H9 (cell line): ENCODE results near the gene RPL14. TPM values are rescaled to one million over a fixed set of nuclear protein-coding genes. Genes with fewer than 3 reads are reported as not detected.

Source experiments
- DNase-seq: peaks from one replicate; pipeline ENCODE4 v3.0.0-alpha.2; 2017
- H2AFZ ChIP-seq: one replicate; pipeline ENCODE4 v1.6.1; 2013; ENCODE audit warnings: mild to moderate bottlenecking, low read length, control low read depth, moderate library complexity
- H2AK5ac ChIP-seq: 2 replicates; pipeline ENCODE4 v1.6.1; 2013; ENCODE audit warnings: low read length, control low read depth, mixed read lengths; ENCODE audit not compliant: insufficient read length
- H2BK120ac ChIP-seq: one replicate; pipeline ENCODE4 v1.6.1; 2013; ENCODE audit warnings: low read depth, mild to moderate bottlenecking, low read length, control low read depth, inconsistent platforms; ENCODE audit not compliant: poor library complexity, severe bottlenecking
- H2BK12ac ChIP-seq: 2 replicates; pipeline ENCODE4 v1.6.1; 2013; ENCODE audit warnings: low read length, control low read depth, mixed read lengths, low read depth; ENCODE audit not compliant: insufficient read length
- H2BK15ac ChIP-seq: 2 replicates; pipeline ENCODE4 v1.6.1; 2013; ENCODE audit warnings: low read depth, low read length, control low read depth
- H2BK20ac ChIP-seq: one replicate; pipeline ENCODE4 v1.6.1; 2013; ENCODE audit warnings: low read depth, mild to moderate bottlenecking, low read length, control low read depth, inconsistent platforms; ENCODE audit not compliant: poor library complexity, severe bottlenecking
- H2BK5ac ChIP-seq: 2 replicates; pipeline ENCODE4 v1.6.1; 2013; ENCODE audit warnings: low read length, control low read depth, mixed read lengths; ENCODE audit not compliant: insufficient read length
- H3K14ac ChIP-seq: 2 replicates; pipeline ENCODE4 v1.6.1; 2013; ENCODE audit warnings: low read length, control low read depth; ENCODE audit not compliant: insufficient read depth
- H3K18ac ChIP-seq: 2 replicates; pipeline ENCODE4 v1.6.1; 2013; ENCODE audit warnings: low read depth, mild to moderate bottlenecking, mixed read lengths, low read length, control low read depth; ENCODE audit not compliant: insufficient read length
- H3K23ac ChIP-seq: 2 replicates; pipeline ENCODE4 v1.6.1; 2013; ENCODE audit warnings: low read length, control low read depth, mixed read lengths, low read depth; ENCODE audit not compliant: insufficient read length
- H3K23me2 ChIP-seq: 2 replicates; pipeline ENCODE4 v1.6.1; 2013; ENCODE audit warnings: low read depth, mild to moderate bottlenecking, mixed read lengths, low read length, control low read depth; ENCODE audit not compliant: insufficient read length, poor library complexity, severe bottlenecking
- H3K27ac ChIP-seq: 2 replicates; pipeline ENCODE4 v1.5.1; 2013; ENCODE audit warnings: low read length, control low read depth, mixed read lengths, low read depth; ENCODE audit not compliant: insufficient read length
- H3K27me3 ChIP-seq: 2 replicates; pipeline ENCODE4 v1.6.1; 2013; ENCODE audit warnings: low read length, control low read depth, inconsistent platforms; ENCODE audit not compliant: insufficient read depth
- H3K4ac ChIP-seq: 2 replicates; pipeline ENCODE4 v1.6.1; 2013; ENCODE audit warnings: low read depth, mild to moderate bottlenecking, control low read depth, inconsistent platforms, low read length, moderate library complexity
- H3K4me1 ChIP-seq: 2 replicates; pipeline ENCODE4 v1.6.1; 2013; ENCODE audit warnings: low read length, control low read depth, inconsistent platforms; ENCODE audit not compliant: insufficient read depth
- H3K4me2 ChIP-seq: 2 replicates; pipeline ENCODE4 v1.6.1; 2013; ENCODE audit warnings: low read length, control low read depth, mixed read lengths; ENCODE audit not compliant: insufficient read length, insufficient read depth
- H3K56ac ChIP-seq: 2 replicates; pipeline ENCODE4 v1.6.1; 2013; ENCODE audit warnings: low read depth, mild to moderate bottlenecking, mixed read lengths, low read length, control low read depth; ENCODE audit not compliant: insufficient read length
- H3K79me1 ChIP-seq: 2 replicates; pipeline ENCODE4 v1.6.1; 2013; ENCODE audit warnings: low read depth, mild to moderate bottlenecking, moderate library complexity, low read length, control low read depth, inconsistent platforms; ENCODE audit not compliant: insufficient read depth, poor library complexity, severe bottlenecking
- H3K79me2 ChIP-seq: 2 replicates; pipeline ENCODE4 v1.6.1; 2013; ENCODE audit warnings: low read length, control low read depth, inconsistent platforms; ENCODE audit not compliant: insufficient read depth
- H3K9ac ChIP-seq: 2 replicates; pipeline ENCODE4 v1.6.1; 2013; ENCODE audit warnings: low read length, control low read depth, mixed read lengths; ENCODE audit not compliant: insufficient read length; ENCODE audit errors: extremely low read depth
- H3K9me3 ChIP-seq: one replicate; pipeline ENCODE4 v1.6.1; 2013; ENCODE audit warnings: low read depth, low read length, inconsistent platforms; ENCODE audit not compliant: control insufficient read depth
- H3T11ph ChIP-seq: one replicate; pipeline ENCODE4 v1.6.1; 2013; ENCODE audit warnings: mild to moderate bottlenecking, low read length, control low read depth, inconsistent platforms
- H4K20me1 ChIP-seq: one replicate; pipeline ENCODE4 v1.6.1; 2013; ENCODE audit not compliant: control insufficient read depth, insufficient read length, insufficient read depth
- H4K5ac ChIP-seq: 2 replicates; pipeline ENCODE4 v1.6.1; 2013; ENCODE audit warnings: low read depth, mild to moderate bottlenecking, mixed read lengths, low read length, control low read depth; ENCODE audit not compliant: insufficient read length
- H4K8ac ChIP-seq: replicated peaks from 2 replicates; pipeline ENCODE4 v1.6.1; 2013; ENCODE audit warnings: low read length, control low read depth, mixed read lengths, low read depth; ENCODE audit not compliant: insufficient read length
- H4K91ac ChIP-seq: 2 replicates; pipeline ENCODE4 v1.6.1; 2013; ENCODE audit warnings: low read depth, mild to moderate bottlenecking, moderate library complexity, mixed read lengths, low read length, control low read depth; ENCODE audit not compliant: insufficient read length
- H3K27ac Mint-ChIP-seq, 3 experiments: 2 replicates in 2 of 3; 3 replicates in 1 of 3; pipeline ENCODE4 v1.8.0; 2020 to 2021; ENCODE audit warnings: mixed read lengths in 3 of 3, mild to moderate bottlenecking in 1 of 3, moderate library complexity in 1 of 3
- H3K27me3 Mint-ChIP-seq: 2 replicates; pipeline ENCODE4 v1.8.0; 2021; ENCODE audit warnings: low read depth, mild to moderate bottlenecking, moderate library complexity, mixed read lengths
- H3K36me3 Mint-ChIP-seq, 3 experiments: 2 replicates in 2 of 3; 3 replicates in 1 of 3; pipeline ENCODE4 v1.8.0; 2020 to 2021; ENCODE audit warnings: low read depth in 3 of 3, mixed read lengths in 3 of 3; ENCODE audit not compliant: insufficient read depth in 1 of 3
- H3K4me1 Mint-ChIP-seq, 2 experiments: 2 replicates each; pipeline ENCODE4 v1.8.0; 2020; ENCODE audit warnings: mixed read lengths in 2 of 2
- H3K4me3 Mint-ChIP-seq, 2 experiments: 2 replicates in 1 of 2; 3 replicates in 1 of 2; pipeline ENCODE4 v1.8.0; 2020 to 2021; ENCODE audit warnings: mild to moderate bottlenecking in 2 of 2, mixed read lengths in 2 of 2, moderate library complexity in 1 of 2
- H3K9me3 Mint-ChIP-seq, 2 experiments: 2 replicates in 1 of 2; 3 replicates in 1 of 2; pipeline ENCODE4 v1.8.0; 2020; ENCODE audit warnings: mild to moderate bottlenecking in 2 of 2, mixed read lengths in 2 of 2, moderate library complexity in 1 of 2
- CTCF ChIP-seq: fragments of 200-600 bp; sonication (generic); conservative IDR thresholded peaks from 3 replicates; pipeline ENCODE4 v1.8.0; 2021; ENCODE audit warnings: antibody characterized with exemption, mild to moderate bottlenecking
- WGBS: extraction: QIAGEN DNeasy Blood & Tissue Kit; methylation state at CpG from one replicate; pipeline ENCODE4 v1.1.7; 2013; ENCODE audit warnings: missing lambda C conversion rate, low lambda C conversion rate, mixed read lengths; ENCODE audit not compliant: insufficient read length; ENCODE audit errors: extremely low coverage; 5-methylcytosine and 5-hydroxymethylcytosine counted together
- total RNA-seq: library from RNA; stranded (reverse); gene quantifications from 2 replicates; pipeline ENCODE4 v1.2.1, GENCODE V29; 2021

Gene RPL14
- total RNA-seq, 1 experiment from 2014 or later, result 2,490 TPM

DNA sequence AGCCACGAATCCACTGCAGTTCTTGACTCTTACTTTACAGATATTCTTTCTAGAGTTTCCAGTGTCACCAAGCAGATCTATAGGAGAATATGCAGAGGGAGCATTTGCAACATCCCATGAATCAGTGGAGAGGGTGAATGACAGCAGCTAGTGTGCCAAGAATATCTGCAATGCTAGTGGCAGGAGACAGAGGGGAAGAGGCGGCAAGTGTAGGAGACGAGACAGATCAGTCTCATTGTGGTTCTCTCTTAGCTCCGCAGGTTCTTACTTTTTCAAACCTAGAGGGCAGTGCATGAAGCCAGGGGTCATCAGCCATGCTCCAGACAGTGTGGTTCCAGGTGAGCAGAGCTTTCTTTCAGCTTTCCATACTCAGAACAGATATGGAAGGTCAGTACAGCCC is 20.5 kb downstream of the RPL14 start:
- no peak overlapping the region for H4K8ac ChIP-seq
- H3K23me2 ChIP-seq, result no peaks in the 10 kb centered on the region
- no peak overlapping the region for H3K23ac ChIP-seq
- DNase-seq, result no peak
- H4K91ac ChIP-seq, result no peak overlapping the region
- Mint-ChIP-seq H3K4me3 (peak overlapping the region; percentile 73 to 86), H3K27ac (peak overlapping the region in 1 of 3 experiments; percentile 21; a peak in 1 of 7 replicates), H3K36me3 (peaks cover 0 to 20% (median 3%) of the 10 kb centered on the region in 3 experiments; a peak in 4 of 7 replicates), H3K4me1 (peaks cover 17 to 21% of the 10 kb centered on the region in 2 experiments), H3K9me3 (no peaks in the 10 kb centered on the region), H3K27me3 (no peaks in the 10 kb centered on the region; the same call in 1 of the 2 replicates)
- WGBS, result no CpG with 5 or more reads among the region's 4 CpGs
- H3T11ph ChIP-seq, result no peak overlapping the region
- H3K79me2 ChIP-seq, result no peaks in the 10 kb centered on the region
- H3K4me2 ChIP-seq, result peak overlapping the region; percentile 51
- H2BK12ac ChIP-seq, result no peak overlapping the region
- no peaks in the 10 kb centered on the region for H3K9me3 ChIP-seq
- H4K5ac ChIP-seq, result no peak overlapping the region
- no peaks in the 10 kb centered on the region for H4K20me1 ChIP-seq
- no peak overlapping the region for H2BK15ac ChIP-seq
- no peak overlapping the region for H2BK20ac ChIP-seq
- H3K4ac ChIP-seq, result no peak overlapping the region
- H3K4me1 ChIP-seq, result peaks cover 4% of the 10 kb centered on the region; the same call in 1 of the 2 replicates
- no peak overlapping the region for H2BK5ac ChIP-seq
- H2AFZ ChIP-seq, result no peak overlapping the region
- TF ChIP-seq CTCF, result no peak
- no peak overlapping the region for H3K14ac ChIP-seq
- H3K79me1 ChIP-seq, result no peaks in the 10 kb centered on the region
- H3K27ac ChIP-seq, result no peak overlapping the region
- no peak overlapping the region for H3K18ac ChIP-seq
- H3K27me3 ChIP-seq, result no peaks in the 10 kb centered on the region
- no peak overlapping the region for H3K56ac ChIP-seq
- H2BK120ac ChIP-seq, result no peak overlapping the region
- no peak overlapping the region for H2AK5ac ChIP-seq
- H3K9ac ChIP-seq, result peak overlapping the region; percentile 7
